Right kidney (tissue), 1 donor: ENCODE results near the gene SPRED3.

ENCODE experiments used
- DNase-seq: peaks from one replicate; pipeline ENCODE4 v3.0.0-alpha.2; 2016

Gene SPRED3

GRCh38 chr19:38373907-38374331 is 14.6 kb upstream of the SPRED3 start:
- no peak for DNase-seq

DNA sequence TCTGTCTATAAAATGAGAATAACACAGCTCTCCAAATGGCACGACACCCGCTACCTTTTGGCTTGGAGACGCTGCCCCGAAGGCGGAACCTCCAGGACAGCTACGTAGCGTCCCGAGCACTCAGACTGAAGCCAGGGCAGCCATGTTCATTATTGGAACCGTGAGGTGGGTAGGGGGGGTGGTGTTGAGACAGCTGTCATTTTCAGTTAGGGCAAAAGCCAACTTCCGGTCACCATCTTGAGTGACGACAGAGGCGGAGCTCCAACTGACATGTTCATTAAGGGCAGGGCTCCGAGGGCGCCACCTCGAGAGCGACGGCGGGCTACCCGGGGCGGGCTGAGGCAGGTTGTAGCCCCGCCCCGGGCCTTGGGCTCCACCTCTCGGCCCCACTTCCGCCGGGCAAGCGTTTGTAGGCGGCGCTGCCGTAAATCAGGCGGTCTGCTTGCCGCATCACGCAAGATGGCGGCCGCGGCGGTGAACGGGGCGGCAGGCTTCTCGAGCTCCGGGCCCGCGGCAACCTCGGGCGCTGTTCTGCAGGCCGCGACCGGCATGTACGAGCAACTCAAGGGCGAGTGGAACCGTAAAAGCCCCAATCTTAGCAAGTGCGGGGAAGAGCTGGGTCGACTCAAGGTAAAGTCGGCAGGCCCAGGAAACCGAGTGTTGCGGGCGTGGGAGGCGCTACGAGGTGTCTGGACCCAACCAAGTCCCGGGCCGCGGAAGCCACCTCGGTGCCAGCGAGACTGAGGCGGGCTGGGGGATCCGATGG is 14.0 kb upstream of the SPRED3 start, which contains the start of gene PSMD8:
Gene PSMD8 (plus strand): TSS at position 240 of the 766 bp plus-strand sequence. CDS start 31 bp downstream, at position 271.
- DNase-seq = peak; percentile 97

DNA sequence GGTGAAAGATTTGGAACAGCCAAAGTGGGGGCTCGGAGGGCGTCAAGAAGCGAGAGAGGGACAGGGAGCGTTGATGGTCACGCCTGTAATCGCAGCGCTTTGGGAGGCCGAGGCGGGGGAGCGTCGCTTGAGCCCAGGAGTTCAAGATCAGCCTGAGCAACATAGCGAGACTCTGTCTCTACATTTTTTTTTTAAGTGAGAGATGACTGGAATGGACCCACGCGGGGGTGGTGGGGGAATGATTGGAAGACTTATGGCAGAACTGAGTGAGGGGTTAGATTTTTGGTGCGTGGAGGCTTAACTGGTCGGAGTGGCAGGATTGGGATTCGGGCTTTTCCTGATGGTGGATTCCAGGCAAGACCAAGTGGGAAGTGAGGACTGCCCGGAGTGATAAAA is 13.4 kb upstream of the SPRED3 start:
- DNase-seq = no peak

GRCh38 chr19:38375748-38376147 is 12.7 kb upstream of the SPRED3 start:
- DNase-seq = no peak

DNA sequence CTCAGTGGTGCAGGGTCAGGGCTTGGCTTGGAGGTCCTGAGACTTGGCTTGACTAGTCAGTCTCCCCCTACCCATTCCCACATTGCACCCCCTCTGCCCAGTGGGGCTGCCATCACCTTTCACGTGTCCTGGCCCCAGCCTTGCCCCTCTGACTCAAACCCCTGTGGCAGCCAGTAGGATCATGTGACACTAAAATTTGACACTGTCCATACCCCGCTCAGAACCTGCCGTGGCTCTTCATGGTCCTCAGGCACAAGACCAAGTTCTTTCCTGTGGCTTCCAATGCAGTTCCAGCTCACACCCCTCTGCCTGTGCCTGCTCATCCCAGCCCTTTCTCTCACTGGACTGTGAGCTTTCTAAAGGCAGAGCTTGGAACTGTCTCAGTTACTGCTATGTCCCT is 11.9 kb upstream of the SPRED3 start:
- no peak for DNase-seq

DNA sequence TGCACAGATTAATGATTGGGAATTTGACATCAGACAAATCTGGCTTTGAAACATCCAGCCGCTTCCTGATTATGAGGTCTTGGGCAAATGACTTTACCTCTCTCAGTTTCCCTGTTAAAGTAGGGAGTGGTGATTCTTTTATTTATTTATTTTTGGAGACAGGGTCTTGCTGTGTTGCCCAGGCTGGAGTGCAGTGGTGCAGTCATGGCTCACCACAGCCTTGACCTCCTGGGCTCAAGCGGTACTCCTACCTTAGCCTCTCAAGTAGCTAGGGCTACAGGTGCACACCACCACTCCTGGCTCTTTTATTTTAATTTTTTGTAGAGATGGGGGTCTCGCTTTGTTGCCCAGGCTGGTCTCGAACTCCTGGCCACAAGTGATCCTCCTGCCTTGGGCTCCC is 11.4 kb upstream of the SPRED3 start:
- no peak for DNase-seq

DNA sequence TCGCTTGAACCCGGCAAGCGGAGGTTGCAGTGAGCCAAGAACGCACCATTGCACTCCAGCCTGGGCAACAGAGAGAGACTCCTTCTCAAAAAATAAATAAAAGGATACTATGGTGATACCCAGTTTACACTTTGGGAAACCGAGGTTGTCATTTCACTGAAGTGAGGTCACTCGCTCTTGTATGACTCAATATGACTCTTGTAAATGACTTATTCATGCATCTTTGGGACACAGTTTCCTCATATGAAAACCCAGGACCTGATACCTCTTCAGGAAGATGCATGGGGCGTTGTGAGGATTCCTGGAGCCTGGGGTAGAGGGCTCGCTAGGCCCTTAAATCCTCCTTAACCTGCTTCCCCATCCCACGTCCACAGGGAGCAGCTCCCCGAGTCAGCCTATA is 9.6 kb upstream of the SPRED3 start:
- no peak for DNase-seq

DNA sequence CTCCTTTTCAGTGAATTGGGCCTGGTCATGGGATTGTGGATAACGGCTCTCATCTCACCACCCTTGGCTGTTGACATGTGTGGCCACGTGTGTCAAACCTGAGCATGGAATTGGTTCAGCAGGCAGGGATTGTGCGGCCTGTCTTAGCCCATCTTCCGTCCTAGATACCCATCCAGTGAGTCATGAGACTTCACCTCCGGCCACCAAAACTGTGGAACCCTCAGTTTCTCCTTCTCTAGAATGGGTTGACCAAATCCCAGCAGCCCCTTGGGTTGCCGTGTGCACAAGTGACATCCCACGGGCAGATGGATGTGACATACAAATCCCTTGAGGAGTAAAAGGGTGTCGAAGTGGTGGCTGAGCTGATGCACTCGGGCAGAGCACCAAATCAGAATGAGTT is 7.4 kb upstream of the SPRED3 start:
- DNase-seq = no peak

DNA sequence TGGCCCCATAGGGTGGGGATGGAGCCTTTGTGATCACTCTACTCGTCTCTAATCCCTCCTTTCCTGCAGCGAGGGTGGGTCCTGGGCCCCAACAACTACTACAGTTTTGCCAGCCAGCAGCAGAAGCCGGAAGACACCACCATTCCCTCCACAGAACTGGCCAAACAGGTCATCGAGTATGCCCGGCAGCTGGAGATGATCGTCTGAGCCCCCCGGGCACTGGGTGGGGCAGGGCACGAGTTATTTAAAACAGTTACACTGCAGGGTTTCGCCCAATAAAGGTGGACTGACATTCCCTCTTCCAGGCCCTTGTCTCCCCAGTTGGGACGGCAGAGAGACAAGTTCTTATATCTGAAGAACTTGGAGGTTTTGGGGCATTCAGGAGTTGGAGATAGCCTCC is 5.3 kb upstream of the SPRED3 start:
- no peak for DNase-seq

DNA sequence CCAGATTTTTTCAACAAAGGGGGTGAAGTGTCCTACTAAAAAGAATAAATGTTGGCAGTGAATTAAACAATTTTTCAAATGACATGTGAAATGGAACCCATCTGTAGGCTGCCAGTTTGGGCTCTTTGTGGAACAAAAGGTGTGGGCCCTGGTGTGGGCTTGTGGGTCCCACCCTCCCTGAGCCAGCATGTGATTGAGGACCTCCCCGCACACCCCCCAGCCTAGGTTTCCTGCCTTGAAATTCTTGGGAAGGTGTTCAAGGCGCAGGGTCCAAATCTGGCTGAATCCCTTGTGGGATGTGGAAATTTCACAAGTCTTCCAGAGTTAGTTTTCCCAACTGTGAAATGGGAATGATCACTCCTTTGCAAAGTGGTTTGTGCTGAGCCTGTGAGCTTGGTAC is 4.8 kb upstream of the SPRED3 start:
- DNase-seq = no peak

DNA sequence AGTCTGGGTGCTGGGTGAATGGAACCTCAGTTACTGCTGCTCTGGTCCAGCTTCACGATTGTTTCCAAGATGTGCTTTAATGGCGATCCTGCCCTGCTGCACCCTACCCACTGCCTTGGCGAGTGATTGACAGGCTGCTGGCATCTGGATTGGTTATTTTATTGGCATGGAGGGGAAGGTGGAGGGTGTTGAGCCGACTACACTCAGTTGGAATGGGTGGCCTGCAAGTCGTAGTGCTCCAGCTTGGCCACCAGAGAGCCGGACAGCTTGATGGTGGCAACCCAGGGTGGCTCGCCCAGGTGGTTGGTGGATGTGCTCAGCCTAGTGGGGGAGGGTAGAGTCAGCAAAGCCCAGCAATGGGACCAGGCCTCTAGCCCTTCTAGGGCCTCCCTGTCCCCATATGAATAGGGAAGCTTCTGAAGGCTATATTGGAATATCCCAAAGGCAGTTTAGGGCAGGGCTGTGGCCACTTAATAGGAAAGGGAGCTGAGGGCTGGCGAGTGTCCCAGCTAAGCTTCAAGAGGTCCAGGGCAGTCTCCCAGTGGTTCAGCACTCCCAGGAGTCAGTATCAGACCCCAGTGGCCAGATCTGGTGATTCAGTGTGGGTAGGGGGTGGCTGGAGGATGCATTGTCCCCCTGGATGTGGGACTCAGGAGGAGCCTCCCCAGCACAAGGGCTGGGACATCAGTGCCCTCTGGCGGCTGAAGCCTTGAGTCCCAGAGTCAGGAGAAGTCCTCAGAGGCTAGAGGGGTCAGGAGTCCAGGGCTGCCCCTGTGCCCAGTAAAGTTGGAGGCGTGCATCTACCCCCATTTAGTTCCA is 4.1 kb upstream of the SPRED3 start:
- DNase-seq = no peak

DNA sequence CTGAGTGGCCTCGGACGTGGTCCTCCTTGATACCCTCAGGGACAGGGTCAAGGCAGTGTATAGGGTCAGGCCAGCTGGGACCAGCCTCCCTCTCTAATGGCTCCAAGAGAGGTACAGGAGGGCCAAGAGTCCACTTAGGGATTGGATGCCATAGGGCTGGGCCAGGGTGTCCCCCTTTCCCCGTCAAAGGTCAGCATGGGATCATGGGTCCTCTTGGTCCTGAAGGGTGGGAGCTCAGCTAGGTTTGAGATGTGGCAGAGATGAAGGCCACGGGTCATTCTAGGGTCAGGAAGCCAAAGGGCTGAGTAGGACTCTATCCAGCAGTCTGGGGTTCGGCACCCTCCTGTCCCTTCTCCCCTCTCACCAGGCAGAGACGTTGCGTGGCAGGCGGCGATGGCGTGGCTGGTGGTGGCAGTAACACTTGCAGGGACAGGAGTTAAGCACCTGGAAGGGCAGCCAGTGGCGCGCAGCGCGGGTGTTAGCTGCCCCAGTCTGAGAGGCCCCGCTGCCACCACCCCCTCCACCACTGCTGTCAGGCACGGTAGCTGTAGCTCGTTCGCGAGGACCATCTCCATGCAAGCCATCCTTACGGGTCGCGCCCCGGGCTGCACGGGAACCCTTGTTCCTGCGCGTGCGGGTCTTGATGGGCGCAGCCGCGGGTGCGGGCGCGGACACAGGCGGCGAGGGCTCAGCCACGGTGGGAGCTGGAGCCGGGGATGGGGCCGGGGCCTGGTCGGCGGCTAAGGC is 3.3 kb upstream of the SPRED3 start:
- peak; percentile 26 for DNase-seq

DNA sequence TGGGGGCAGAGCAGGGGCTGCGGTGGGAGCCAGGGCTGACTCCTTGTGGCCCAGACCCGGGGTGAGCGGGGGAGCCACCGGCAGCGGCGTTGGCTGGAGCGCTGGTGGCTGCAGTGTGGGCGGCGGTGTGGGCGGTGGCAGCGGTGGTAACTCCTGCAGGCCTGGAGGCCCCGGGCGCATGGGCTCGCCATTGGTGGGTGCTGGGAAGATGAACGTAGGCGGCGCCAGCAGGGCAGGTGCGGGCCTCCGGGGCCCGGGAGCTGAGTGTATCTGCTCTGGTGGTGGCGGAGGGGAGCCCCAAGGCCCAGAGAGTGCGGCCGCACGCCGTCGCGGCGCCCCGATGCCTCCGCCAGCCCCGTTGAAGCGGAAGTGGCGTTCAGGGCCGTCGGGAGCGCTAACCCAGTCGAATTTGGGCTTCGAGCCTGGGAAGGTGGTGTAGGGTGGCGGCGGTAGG is 2.7 kb upstream of the SPRED3 start:
- no peak for DNase-seq

DNA sequence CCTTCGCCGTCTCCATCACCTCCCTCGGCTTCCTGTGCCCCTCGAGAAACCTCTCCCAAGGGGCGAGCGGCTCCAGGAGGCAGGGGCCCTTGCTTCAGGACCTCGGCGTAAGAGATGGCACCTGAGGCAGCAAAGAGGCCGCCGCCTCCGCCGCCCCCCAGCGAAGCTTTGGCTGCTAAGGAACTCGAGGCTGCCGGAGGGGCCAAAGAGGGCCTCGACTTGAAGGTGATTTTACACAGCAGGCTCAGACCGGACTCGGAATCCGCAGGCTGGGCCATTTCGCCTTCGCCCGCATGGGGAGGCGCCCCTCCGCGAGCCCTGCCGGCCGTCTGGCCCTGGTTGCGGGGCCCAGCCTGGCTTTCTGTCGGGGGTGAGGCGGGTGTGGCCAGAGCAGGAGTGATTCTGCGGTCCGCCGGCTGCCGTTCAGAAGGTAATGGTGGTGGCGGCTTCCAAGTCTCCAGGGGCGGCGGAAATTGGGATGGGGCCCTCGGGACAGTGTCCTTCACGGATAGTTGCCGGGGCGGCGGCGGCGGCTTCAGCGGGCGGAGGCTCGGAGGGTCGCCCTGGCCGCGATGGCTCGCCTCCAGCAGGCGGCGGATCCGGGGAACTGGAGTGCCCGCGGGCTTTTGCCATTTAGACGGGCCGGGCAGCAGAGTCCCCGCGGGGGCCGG is 2.1 kb upstream of the SPRED3 start:
- peak; percentile 57 for DNase-seq

GRCh38 chr19:38386971-38387549 is 1.4 kb upstream of the SPRED3 start:
- DNase-seq = peak; percentile 56

- peak; percentile 76 for DNase-seq
These were observed 748 bp upstream of the SPRED3 start, which contains the start of gene GGN for GRCh38 chr19:38387550-38388348. Gene GGN, minus strand, starts transcription at chr19:38388034. Its CDS starts 773 bp downstream, at chr19:38387261.

DNA sequence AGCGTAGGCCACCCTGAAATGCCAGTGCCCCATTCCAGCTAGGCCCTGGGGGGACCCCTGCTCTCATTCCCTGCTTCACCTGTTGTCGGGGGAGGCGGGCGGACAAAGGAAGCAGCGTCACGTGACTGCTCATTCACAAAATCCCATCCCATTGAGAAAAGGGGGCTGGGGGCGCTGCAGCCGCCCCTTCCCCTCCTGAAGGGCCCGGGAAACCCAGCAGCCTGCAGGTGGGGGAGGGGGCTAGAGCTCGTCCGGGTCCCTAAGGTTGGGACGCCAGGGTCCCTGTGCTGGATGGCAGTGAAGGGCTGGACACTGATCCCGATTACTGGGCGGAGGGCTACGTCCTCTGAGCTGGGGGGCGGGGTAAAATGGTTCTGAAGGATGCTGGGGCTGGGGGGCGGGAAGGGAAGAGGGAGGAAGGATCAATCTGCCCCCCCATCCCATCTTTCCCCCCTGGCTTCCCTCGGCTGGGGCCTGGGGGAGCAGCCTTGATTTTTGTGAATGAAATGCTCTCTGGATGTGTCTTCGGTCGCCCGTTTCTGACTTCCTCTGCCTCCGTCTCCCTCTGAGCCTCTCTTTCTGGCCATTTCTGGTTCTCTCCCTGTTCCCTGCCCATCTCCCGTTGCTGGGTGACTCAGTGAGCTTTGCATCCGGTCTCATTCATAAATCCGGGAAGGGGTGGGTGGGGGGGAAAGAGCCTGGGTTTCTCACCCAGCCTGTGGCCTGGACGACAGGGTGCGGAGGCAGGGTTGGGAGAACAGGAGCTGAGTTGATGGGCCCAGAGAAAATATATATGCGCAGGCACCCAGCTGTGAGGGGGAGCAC is 816 bp downstream of the SPRED3 start:
- DNase-seq = peak; percentile 67

- DNase-seq = no peak
These were observed 1.7 kb downstream of the SPRED3 start for GRCh38 chr19:38389957-38390924.
